HG02884 (cell line): ENCODE measurements around the gene TMPRSS6.
"Not testable (repeated sequence)": the region's sequence is repeated elsewhere in the genome, so short reads cannot be mapped to it uniquely, and the experiment has no call there.

Experiments
- ATAC-seq: cut with Tn5 transposase; IDR thresholded peaks from one replicate; pipeline ENCODE4 v1.9.1; 2021; ENCODE audit warnings: mild to moderate bottlenecking, moderate library complexity; ENCODE audit not compliant: unreplicated experiment

Gene TMPRSS6

GRCh38 chr22:37090920-37091695 is 18.4 kb downstream of the TMPRSS6 start:
- no peak for ATAC-seq

DNA sequence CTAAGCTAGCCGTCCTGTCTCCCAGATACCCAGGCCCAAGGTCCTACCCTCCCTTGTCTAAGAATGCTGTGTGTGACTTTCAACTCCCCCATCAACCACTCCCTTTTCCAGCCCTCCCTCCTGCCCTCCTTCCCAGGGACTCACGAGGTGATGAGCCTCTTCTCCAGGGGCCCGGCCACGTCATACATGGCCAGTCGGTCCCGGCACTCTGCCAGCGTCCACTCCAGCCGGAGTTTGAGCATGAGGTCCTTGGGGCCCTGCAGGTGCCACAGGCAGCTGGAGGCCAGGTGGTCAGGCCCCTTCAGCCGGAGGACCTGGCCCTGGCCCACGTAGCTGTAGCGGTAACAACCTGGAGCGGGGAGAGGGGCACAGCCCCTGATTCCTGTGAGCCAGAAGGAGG is 20.1 kb downstream of the TMPRSS6 start:
- no peak for ATAC-seq

- ATAC-seq: no peak
Measured at GRCh38 chr22:37088750-37089408, 20.6 kb downstream of the TMPRSS6 start.

- no peak for ATAC-seq
Measured at GRCh38 chr22:37088108-37088605, 21.4 kb downstream of the TMPRSS6 start.

DNA sequence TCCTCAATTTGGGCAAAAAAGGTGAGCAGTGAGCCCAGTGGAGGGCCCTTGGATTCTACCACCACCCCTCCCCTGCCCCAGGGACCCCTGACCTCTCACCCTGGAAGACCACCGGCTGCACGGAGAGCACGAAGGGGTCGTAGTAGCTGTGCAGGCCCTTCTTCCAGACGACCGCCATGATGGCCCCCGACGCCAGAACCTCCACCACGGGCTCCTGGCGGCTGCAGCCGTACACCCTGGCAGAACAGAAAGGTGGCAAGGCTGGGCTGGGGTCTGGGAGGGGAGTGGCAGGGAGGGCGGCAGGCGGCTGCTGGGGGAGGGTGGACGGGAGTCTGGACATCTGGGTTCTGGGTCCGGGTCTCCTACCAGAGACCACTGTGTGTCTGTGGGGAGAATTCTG is 23.3 kb downstream of the TMPRSS6 start:
- no peak for ATAC-seq

GRCh38 chr22:37084385-37084784 is 25.1 kb downstream of the TMPRSS6 start:
- ATAC-seq: no peak

- no peak for ATAC-seq
Measured at GRCh38 chr22:37083914-37084313, 25.6 kb downstream of the TMPRSS6 start.

GRCh38 chr22:37082251-37082873 is 27.2 kb downstream of the TMPRSS6 start:
- ATAC-seq: no peak

DNA sequence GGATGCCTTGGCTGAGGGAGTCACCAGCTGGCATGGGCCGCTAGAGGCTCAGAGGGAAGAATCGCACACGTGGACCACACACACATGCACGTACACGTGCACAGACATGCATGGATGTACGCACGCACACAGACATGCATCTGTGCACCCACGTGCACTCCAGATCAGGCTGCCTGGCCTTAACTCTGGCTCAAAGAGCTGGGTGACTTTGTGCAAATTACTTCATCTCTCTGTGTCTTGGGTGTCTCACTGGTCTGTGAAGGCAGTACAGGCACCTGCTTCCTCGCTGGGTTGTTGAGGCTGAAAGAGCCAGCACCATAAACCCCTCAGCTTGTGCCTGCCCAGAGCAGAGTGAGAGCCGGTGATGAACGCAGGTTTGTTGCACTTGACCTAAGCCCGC is 28.7 kb downstream of the TMPRSS6 start:
- no peak for ATAC-seq

- no peak for ATAC-seq
Measured at GRCh38 chr22:37080438-37080837, 29.1 kb downstream of the TMPRSS6 start.

GRCh38 chr22:37079668-37080171 is 29.8 kb downstream of the TMPRSS6 start:
- no peak for ATAC-seq

DNA sequence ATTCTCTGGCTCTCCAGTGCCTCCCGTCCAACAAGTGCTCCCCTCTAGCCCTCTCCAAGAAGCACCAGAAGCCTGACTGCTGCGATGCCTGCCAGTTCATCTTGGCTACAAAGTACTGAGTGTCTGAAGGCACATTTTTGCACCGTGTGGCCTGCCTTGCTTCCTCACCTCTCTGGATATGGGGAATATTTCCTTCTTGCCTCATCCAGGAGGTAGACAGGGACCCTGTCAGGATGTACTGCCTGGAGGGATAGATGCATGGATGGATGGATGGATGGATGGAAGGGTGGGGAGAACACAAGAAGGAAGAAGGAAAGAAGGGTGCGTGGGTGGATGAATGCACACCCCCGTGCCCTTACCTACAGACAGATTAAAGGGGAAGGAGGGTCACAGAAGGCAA is 30.4 kb downstream of the TMPRSS6 start:
- ATAC-seq: no peak

- ATAC-seq: no peak
Measured at GRCh38 chr22:37077802-37078448, 31.6 kb downstream of the TMPRSS6 start.

DNA sequence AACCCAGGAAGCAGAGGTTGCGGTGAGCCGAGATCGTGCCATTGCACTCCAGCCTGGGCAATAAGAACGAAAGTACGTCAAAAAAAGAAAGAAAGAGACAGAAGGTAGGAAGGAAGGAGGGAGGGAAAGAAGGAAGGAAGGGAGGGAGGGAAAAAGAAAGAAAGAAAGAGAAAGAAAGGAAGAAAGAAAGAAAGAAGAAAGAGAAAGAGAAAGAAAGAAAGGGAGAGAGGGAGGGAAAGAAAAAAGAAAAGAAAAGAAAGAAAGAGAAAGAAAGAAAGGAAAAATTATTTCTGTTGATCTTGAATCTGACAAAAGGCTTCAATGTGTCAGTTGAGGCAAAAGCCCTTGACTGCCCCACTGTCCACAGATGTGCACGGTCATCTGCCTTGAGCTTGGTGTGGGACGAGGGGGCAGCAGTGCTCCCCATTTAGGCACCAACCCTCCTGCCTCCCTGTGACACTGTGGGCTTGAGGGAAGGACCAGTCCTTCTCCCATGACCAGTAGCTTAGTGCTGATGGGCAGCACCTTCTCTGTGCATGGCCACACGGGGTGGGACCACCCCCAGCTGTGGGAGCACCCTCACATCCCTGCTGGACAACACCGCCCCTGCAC is 33.6 kb downstream of the TMPRSS6 start:
- ATAC-seq: no peak

DNA sequence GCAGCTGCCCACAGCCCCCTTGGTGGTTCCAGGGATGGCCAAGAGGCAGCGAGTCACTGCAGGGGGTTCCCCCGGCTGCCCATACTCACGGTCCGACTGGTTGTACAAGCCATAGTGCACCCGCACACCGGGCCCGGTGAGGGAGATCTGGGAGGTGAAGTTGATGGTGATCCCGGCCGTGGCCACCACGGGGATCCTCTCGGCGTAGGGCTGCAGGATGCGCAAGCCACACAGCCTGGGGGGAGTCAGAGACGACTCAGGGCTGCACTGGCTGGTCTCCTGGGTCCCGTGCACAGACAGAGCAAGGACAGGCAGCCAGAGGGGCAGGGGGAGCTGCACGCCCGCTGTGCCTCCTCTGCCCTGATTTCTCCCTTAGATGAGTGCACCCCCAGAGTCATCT is 34.5 kb downstream of the TMPRSS6 start:
- ATAC-seq: no peak

DNA sequence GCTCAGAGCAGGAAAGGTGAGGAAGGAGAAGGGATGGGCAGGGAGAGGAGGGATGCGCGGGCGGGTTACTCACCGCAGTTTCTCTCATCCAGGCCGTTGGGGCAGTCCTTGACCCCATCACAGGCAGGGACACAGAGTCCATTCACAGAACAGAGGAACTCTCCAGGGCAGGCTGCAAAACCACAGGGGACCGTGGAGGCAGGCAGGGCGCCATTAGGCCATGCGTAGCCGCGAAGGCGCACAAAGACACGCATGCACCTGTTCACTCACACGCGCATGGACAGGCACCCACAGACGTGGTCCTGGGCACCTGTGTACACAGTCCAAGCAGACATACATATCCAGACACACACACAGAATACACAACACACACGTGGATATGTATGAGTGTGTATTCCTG is 35.0 kb downstream of the TMPRSS6 start:
- no peak for ATAC-seq

GRCh38 chr22:37072673-37073072 is 36.8 kb downstream of the TMPRSS6 start:
- no peak for ATAC-seq

DNA sequence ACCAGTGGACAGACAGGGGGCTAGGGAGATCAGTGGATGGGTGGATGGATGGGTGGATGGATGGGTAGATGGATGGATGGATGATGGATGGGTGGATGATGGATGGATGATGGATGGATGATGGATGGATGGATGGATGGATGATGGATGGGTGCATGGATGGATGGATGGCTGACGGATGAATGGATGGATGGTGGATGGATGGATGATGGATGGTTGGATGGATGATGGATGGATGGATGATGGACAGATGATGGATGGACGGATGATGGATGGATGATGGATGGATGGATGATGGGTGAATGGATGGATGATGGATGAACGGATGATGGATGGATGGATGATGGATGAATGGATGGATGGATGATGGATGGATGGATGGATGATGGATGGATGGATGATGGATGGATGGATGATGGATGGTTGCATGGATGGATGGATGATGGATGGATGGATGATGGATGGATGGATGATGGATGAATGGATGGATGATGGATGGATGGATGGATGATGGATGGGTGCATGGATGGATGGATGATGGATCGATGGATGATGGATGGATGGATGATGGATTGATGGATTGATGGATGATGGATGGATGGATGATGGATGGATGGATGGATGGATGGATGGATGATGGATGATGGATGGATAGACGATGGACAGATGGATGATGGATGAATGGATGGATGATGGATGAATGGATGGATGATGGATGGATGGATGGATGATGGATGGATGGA is 37.5 kb downstream of the TMPRSS6 start:
- not testable (repeated sequence) for ATAC-seq

DNA sequence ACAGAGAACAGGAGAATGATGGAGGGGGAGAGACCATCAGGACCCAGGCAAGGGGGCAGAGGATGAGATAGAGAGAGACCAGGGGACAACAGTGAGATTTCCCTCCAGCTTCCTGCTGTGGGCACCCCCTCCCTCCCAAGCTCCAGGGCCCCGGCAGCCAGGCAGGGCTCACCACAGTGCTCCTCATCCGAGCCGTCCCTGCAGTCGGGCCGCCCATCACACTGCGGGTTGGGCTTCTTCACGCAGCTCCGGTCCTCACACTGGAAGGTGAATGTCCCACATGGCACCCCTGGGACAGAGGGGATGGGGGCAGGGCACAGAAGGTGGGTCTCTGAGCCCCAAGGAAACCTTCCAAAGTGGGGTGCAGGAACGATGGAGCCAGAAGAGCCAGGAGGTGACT is 38.8 kb downstream of the TMPRSS6 start:
- ATAC-seq: no peak

GRCh38 chr22:37070334-37070733 is 39.2 kb downstream of the TMPRSS6 start:
- ATAC-seq: no peak
